ENCODE data around the gene GVQW3.

The GVQW3 gene

DNA sequence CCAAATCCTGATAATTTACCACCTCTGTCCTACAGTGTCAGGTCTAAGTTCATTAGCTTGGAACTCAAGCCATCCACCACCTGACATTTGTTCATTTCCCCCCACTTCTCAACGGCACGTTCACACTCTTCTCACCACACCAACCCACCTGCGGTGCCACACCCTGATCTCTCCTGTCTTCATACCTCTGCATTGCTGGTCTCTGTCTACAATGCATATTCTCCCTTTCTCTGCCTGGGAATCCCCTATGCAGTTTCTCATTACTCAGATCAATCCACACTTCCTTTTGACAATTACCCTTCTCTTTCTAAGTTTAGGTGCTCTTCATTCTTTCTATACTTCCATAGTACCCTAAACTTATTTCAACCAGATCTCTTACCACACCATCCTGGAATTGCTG, 43.3 kb downstream of the GVQW3 start:
- TF ChIP-seq, protein P1, sequence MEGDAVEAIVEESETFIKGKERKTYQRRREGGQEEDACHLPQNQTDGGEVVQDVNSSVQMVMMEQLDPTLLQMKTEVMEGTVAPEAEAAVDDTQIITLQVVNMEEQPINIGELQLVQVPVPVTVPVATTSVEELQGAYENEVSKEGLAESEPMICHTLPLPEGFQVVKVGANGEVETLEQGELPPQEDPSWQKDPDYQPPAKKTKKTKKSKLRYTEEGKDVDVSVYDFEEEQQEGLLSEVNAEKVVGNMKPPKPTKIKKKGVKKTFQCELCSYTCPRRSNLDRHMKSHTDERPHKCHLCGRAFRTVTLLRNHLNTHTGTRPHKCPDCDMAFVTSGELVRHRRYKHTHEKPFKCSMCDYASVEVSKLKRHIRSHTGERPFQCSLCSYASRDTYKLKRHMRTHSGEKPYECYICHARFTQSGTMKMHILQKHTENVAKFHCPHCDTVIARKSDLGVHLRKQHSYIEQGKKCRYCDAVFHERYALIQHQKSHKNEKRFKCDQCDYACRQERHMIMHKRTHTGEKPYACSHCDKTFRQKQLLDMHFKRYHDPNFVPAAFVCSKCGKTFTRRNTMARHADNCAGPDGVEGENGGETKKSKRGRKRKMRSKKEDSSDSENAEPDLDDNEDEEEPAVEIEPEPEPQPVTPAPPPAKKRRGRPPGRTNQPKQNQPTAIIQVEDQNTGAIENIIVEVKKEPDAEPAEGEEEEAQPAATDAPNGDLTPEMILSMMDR (conservative IDR thresholded peaks at IDR 0.05) = no peak
- TF ChIP-seq ZFX (IDR thresholded peaks at IDR 0.05) = no peak
- H3K27ac ChIP-seq = no peak overlapping the region

DNA sequence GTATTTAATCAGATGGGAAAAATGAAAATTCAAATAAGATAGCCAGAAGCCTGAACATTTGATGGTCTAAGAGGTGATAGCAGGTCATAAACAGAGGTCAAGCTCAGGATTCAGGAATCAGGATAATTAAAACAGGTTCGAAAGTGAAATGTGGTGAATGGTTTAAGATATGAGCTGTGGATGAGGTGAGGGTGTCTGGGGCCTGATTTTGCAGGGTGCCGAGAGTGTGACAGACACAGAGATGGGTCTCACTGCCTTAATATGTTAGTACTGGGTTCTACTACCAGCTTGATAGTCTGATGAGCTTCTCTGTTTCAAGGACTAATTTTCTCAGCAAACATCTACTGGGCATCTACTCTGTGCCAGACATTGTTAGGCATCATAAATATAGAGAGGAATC, 43.8 kb downstream of the GVQW3 start:
- H3K27ac ChIP-seq = no peak overlapping the region
- no peak for TF ChIP-seq ZFX (IDR thresholded peaks at IDR 0.05)
- TF ChIP-seq, protein P1 (conservative IDR thresholded peaks at IDR 0.05) = no peak

DNA sequence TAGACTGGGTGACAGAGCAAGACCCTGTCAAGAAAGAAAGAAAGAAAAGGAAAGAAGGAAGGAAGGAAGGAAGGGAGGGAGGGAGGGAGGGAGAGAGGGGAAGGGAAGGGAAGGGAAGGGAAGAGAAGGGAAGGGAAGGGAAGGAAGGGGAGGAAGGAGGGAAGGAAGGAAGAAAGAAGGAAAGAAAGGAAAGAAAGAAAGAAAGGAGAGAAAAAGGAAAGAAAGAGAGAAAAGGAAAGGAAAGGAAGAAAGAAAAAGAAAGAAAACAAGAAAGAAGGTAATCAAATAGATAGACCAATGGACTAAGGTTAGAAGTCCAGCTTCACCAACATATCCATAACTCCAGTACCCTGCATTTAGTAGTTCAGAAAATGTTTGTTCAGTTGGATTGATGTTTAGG, 45.5 kb downstream of the GVQW3 start:
- no peak overlapping the region for H3K27ac ChIP-seq
- TF ChIP-seq ZFX (IDR thresholded peaks at IDR 0.05) = no peak
- TF ChIP-seq, protein P1 (conservative IDR thresholded peaks at IDR 0.05) = no peak

DNA sequence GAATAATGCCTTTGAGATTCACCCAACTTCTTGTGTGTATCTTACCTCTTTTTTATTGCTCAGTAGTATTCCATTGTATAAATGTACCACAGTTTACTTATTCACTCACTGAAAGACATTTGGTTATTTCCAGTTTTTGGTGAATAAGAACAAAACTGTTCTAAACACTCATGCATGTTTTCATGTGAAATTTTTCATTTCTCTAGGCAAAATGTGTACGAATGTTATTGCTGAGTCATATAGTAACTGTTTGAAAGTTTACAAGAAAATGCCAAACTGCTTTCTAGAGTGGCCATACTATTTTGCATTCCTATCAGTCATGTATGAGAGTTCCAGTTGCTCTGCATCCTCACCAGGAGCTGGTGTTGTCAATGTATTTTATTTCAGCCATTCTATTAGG, 54.9 kb downstream of the GVQW3 start:
- H3K27ac ChIP-seq = no peak overlapping the region
- TF ChIP-seq, protein P1 (conservative IDR thresholded peaks at IDR 0.05) = no peak
- TF ChIP-seq ZFX (IDR thresholded peaks at IDR 0.05) = no peak

DNA sequence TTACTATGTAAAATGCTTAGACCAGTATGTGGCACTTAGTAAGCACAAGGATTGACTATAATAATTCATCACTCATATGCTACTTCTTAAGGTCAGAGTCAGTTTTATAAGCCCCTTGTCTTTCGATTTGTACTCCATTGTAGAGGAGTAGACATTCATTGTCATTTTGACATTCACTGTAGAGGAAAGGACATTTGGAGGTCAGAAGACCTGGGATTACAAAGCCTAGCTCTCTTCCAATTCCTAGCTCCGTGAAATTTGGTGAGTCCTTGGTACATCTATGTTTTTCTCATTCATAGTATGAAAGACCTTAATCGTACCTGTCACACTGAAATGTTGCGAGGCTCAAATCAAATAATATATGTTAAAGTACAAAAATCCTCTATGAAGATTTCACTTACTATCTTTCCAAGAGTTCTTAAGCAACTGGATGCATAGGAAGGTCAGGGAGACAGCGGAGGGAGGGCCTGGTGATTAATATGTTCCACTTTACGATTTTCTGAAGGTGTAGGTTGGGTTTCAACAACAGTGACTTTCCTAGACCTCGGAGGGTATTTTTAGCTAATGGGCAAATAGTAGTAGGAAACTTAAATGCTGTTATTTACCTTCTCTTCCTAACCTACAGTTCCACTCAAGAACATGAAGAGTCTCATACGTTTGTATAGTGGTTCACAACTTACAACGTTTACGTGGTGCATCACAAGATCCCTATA, 62.3 kb downstream of the GVQW3 start:
- H3K27ac ChIP-seq = no peak overlapping the region
- no peak for TF ChIP-seq ZFX (IDR thresholded peaks at IDR 0.05)
- TF ChIP-seq, protein P1 (conservative IDR thresholded peaks at IDR 0.05) = no peak

DNA sequence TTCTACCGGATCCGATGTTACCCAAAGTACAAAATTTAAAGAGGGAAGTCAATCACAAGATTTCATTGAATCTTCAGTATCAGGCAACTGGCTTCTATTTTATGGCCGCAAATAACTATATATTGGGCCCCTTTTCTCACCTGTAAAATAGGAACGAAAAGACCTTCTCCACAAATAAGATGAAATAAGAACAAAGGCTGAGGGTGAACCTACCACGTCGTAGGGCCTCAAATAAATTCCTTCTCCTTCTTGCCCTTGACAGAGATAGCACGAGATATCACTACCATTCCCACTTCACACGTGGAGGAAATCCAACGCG, 62.9 kb downstream of the GVQW3 start:
- H3K27ac ChIP-seq = peak overlapping the region; percentile 93
- TF ChIP-seq, protein P1 (conservative IDR thresholded peaks at IDR 0.05) = no peak
- TF ChIP-seq ZFX (IDR thresholded peaks at IDR 0.05) = peak; percentile 7; the same call in 1 of the 2 replicates

DNA sequence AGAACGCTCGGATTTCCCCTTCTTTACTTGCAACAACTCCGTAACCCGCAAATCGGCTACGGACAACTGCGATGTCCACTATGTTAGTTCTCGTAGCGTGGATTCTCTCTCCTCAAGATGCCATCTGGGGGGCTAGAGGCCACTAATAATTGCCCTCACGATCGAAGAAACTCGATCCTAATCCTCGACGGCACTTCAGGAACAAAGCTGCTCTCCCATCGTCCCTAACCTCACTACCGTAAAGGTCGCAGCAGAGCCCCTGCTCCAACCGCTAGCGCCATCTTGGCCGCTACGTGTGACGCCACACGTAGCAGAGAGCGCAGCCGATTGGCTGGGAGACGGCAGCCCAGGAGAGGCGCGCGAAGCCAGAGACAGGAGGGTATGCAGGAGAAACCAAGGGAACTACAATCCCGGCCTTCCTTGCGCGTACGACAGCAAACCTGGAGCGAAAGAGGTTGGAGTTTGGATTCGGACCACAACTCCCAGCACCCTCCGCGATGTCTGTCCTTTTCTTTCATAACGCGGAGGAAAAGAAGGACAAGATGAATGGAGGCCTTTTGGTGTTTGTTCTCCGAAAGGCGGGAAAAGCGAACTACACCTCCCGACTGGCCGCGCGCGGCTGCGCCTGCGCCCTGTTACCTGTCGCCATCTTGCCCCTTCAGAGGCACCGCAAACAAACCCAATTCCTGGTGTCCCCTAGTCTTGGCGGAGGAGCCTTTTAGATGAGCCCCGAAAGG, 63.4 kb downstream of the GVQW3 start, which contains the start of gene EMSY:
Gene EMSY (plus strand): TSS at position 635 of the 737 bp plus-strand sequence. CDS start 1,921 bp downstream, outside the sequence.
- peak within 1 kb of the TSS; percentile 93 for H3K27ac ChIP-seq
- no peak for TF ChIP-seq ZFX (IDR thresholded peaks at IDR 0.05)
- TF ChIP-seq, protein P1 (conservative IDR thresholded peaks at IDR 0.05) = no peak

Data from C4-2B (cell line).